ENCODE measurements around the gene EXOC8. TPM values are rescaled to one million over a fixed set of nuclear protein-coding genes. Genes with fewer than 3 reads are reported as not detected.

Gene EXOC8
- total RNA-seq, 1 experiment from 2014 or later: 12.7 TPM

DNA sequence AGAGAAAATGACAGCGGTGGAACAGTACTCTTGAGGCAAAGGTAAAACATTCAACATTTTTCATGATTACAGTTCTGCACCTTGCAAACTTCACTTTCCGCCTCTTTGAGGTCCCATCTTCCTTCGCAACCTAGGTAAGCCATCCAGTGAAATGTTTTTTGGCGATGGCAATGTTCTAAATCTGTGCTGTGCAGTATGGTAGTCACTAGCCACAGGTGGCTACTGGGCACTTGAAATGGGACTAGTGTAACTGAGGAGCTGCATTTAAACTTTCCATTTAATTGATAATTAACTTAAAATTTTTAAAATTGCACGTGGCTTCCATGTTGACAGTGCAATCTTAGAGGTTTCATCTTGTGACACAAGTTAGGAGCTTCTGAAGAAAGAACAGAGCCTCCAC is 13.0 kb downstream of the EXOC8 start:
- POLR2A ChIA-PET: interaction anchor here (2.1 kb wide), 1 partner anchor 13 kb away, joined by 5 read pairs; the partner anchor contains the start of genes EXOC8 and SPRTN
- H3K9me3 ChIP-seq (ENCODE audit: control insufficient read depth in 1 of 2, insufficient read depth in 1 of 2, low read depth in 1 of 2, low read length in 2 of 2): no peaks in the 10 kb centered on the region
- H3K36me3 ChIP-seq (ENCODE audit: control insufficient read depth in 1 of 2, insufficient read depth in 2 of 2, low read length in 2 of 2): no peaks in the 10 kb centered on the region
- H3K4me3 ChIP-seq (replicated peaks in 1 of 2; ENCODE audit: low read depth in 1 of 2, low read length in 2 of 2): no peak overlapping the region
- H3K9me2 ChIP-seq (ENCODE audit: insufficient read depth): no peaks in the 10 kb centered on the region
- ATAC-seq (no peak), DNase-seq (ENCODE audit: low read depth, low spot score) (no peak)
- H3K79me2 ChIP-seq (ENCODE audit: insufficient read depth, low read length): no peaks in the 10 kb centered on the region
- CTCF ChIA-PET: interaction anchor here (1.1 kb wide), 1 partner anchor 13 kb away, joined by 3 read pairs; the partner anchor contains the start of genes EXOC8 and SPRTN
- no peak overlapping the region for H3K9ac ChIP-seq (ENCODE audit: low read length)
- no peaks in the 10 kb centered on the region for H3K4me1 ChIP-seq (ENCODE audit: control insufficient read depth in 1 of 2, insufficient read depth in 2 of 2, low read length in 2 of 2)
- BruUV-seq (replicated peaks): no TSS peak
- H2AFZ ChIP-seq (ENCODE audit: low read depth, low read length, poor library complexity, severe bottlenecking): no peak overlapping the region
- no peaks in the 10 kb centered on the region for H3K27me3 ChIP-seq (ENCODE audit: insufficient read depth, low read length)
- RAD21 ChIA-PET (ENCODE audit: low non-redundant PET in 1 of 2, low total read pairs in 2 of 2, uncharacterized antibody in 2 of 2, unreplicated experiment in 2 of 2): no interaction called here
- H3K4me2 ChIP-seq (ENCODE audit: low read length): no peak overlapping the region
- no peak overlapping the region for H3K27ac ChIP-seq (ENCODE audit: low read depth, low read length)
- no peak for TF ChIP-seq EZH2phosphoT487 (IDR thresholded peaks at IDR 0.05; ENCODE audit: borderline replicate concordance)
- TF ChIP-seq ELF1 (IDR thresholded peaks at IDR 0.05; ENCODE audit: borderline replicate concordance, low read depth): no peak
- no peak for TF ChIP-seq RAD21 (IDR thresholded peaks at IDR 0.05; ENCODE audit: low read depth)
- no peak for TF ChIP-seq EZH2 (IDR thresholded peaks at IDR 0.05)
- no peak for TF ChIP-seq SRF (IDR thresholded peaks at IDR 0.05; ENCODE audit: low read depth)
- no peak for TF ChIP-seq CBX3 (IDR thresholded peaks at IDR 0.05; ENCODE audit: low read depth)
- TF ChIP-seq CEBPB (IDR thresholded peaks at IDR 0.05; ENCODE audit: low read depth): no peak
- intact Hi-C loops (cut with micrococcal nuclease): no loop called here
- H4K20me1 ChIP-seq (ENCODE audit: insufficient read depth): no peaks in the 10 kb centered on the region

DNA sequence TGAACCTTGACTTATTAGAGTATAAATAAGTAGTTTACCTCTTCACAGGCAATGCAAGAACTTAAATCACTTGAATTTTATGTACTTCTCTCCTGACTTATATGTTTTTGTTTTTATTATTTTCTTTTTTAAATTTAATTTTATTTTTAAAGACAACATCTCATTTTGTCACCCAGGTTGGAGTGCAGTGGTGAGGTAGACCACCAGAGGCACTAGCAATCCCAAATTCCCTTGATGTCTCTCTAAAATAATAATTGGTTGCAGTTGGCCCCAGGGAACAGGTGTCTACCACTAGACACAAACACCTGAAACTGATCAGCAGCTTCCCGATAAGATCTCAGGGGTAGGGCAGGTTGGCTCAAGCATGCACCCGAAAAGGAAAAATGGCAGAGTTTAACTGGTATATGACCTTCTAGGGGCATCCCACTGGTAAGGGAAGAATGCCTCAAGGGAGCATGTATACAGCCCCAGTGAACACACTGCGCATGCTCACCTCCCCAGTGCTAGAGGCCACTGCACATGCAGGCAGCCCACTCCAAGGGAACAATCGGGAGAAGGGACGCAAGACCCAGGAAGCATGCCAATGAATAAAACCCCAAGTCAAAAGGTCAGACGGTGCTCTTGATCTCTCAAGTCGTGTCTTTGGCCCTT is 14.6 kb downstream of the EXOC8 start:
- intact Hi-C loops (cut with micrococcal nuclease): no loop called here
- H3K27me3 ChIP-seq (ENCODE audit: insufficient read depth, low read length): no peaks in the 10 kb centered on the region
- no peak overlapping the region for H3K9ac ChIP-seq (ENCODE audit: low read length)
- no peak overlapping the region for H3K4me2 ChIP-seq (ENCODE audit: low read length)
- TF ChIP-seq, protein P1, sequence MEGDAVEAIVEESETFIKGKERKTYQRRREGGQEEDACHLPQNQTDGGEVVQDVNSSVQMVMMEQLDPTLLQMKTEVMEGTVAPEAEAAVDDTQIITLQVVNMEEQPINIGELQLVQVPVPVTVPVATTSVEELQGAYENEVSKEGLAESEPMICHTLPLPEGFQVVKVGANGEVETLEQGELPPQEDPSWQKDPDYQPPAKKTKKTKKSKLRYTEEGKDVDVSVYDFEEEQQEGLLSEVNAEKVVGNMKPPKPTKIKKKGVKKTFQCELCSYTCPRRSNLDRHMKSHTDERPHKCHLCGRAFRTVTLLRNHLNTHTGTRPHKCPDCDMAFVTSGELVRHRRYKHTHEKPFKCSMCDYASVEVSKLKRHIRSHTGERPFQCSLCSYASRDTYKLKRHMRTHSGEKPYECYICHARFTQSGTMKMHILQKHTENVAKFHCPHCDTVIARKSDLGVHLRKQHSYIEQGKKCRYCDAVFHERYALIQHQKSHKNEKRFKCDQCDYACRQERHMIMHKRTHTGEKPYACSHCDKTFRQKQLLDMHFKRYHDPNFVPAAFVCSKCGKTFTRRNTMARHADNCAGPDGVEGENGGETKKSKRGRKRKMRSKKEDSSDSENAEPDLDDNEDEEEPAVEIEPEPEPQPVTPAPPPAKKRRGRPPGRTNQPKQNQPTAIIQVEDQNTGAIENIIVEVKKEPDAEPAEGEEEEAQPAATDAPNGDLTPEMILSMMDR (IDR thresholded peaks at IDR 0.05 in 2 of 3, conservative IDR thresholded peaks at IDR 0.05 in 1 of 3; ENCODE audit: borderline replicate concordance in 1 of 3, insufficient read depth in 1 of 3, low read depth in 2 of 3, low read length in 2 of 3): peak in 2 of 3 experiments; percentile 22 to 31; a peak in 4 of 6 replicates
- TF ChIP-seq SIN3A (IDR thresholded peaks at IDR 0.05; ENCODE audit: low read depth): no peak
- H2AFZ ChIP-seq (ENCODE audit: low read depth, low read length, poor library complexity, severe bottlenecking): no peak overlapping the region
- H3K4me3 ChIP-seq (replicated peaks in 1 of 2; ENCODE audit: low read depth in 1 of 2, low read length in 2 of 2): no peak overlapping the region
- no peaks in the 10 kb centered on the region for H3K9me3 ChIP-seq (ENCODE audit: control insufficient read depth in 1 of 2, insufficient read depth in 1 of 2, low read depth in 1 of 2, low read length in 2 of 2)
- DNase-seq (ENCODE audit: low read depth, low spot score) (no peak), ATAC-seq (no peak)
- ChIA-PET POLR2A (no interaction called here), CTCF (no interaction called here), RAD21 (ENCODE audit: low non-redundant PET in 1 of 2, low total read pairs in 2 of 2, uncharacterized antibody in 2 of 2, unreplicated experiment in 2 of 2) (no interaction called here)
- no peaks in the 10 kb centered on the region for H3K36me3 ChIP-seq (ENCODE audit: control insufficient read depth in 1 of 2, insufficient read depth in 2 of 2, low read length in 2 of 2)
- no peaks in the 10 kb centered on the region for H3K9me2 ChIP-seq (ENCODE audit: insufficient read depth)
- H3K79me2 ChIP-seq (ENCODE audit: insufficient read depth, low read length): no peaks in the 10 kb centered on the region
- no peak overlapping the region for H3K27ac ChIP-seq (ENCODE audit: low read depth, low read length)
- no peaks in the 10 kb centered on the region for H3K4me1 ChIP-seq (ENCODE audit: control insufficient read depth in 1 of 2, insufficient read depth in 2 of 2, low read length in 2 of 2)
- H4K20me1 ChIP-seq (ENCODE audit: insufficient read depth): no peaks in the 10 kb centered on the region
- no TSS peak for BruUV-seq (replicated peaks)

Data from HCT116 (cell line).